Parathyroid adenoma (tissue), 2 donors: ENCODE data around the gene KAZN.

Source experiments
- H2AFZ ChIP-seq: fragments of 300-600 bp; sonication (generic); one replicate; pipeline ENCODE4 v1.7.0; 2017; ENCODE audit warnings: antibody characterized with exemption, mild to moderate bottlenecking
- H3K27ac ChIP-seq: fragments of 300-600 bp; sonication (generic); one replicate; pipeline ENCODE4 v1.7.0; 2017
- H3K27me3 ChIP-seq: fragments of 300-600 bp; sonication (generic); one replicate; pipeline ENCODE4 v1.7.0; 2017; ENCODE audit warnings: low read length; ENCODE audit not compliant: control insufficient read depth, insufficient read depth
- H3K36me3 ChIP-seq: fragments of 300-600 bp; sonication (generic); one replicate; pipeline ENCODE4 v1.7.0; 2017; ENCODE audit warnings: low read length; ENCODE audit not compliant: control insufficient read depth, insufficient read depth
- H3K4me1 ChIP-seq: fragments of 300-600 bp; sonication (generic); one replicate; pipeline ENCODE4 v1.7.0; 2017; ENCODE audit warnings: control low read depth
- H3K4me2 ChIP-seq: fragments of 300-600 bp; sonication (generic); one replicate; pipeline ENCODE4 v1.7.0; 2017; ENCODE audit warnings: low read length
- H3K4me3 ChIP-seq: fragments of 300-600 bp; sonication (generic); one replicate; pipeline ENCODE4 v1.7.0; 2017; ENCODE audit warnings: low read depth, low read length
- H3K79me2 ChIP-seq: fragments of 300-600 bp; sonication (generic); one replicate; pipeline ENCODE4 v1.7.0; 2017; ENCODE audit warnings: control low read depth
- H3K9ac ChIP-seq: fragments of 300-600 bp; sonication (generic); one replicate; pipeline ENCODE4 v1.7.0; 2017; ENCODE audit warnings: mild to moderate bottlenecking
- H3K9me3 ChIP-seq: fragments of 300-600 bp; sonication (generic); one replicate; pipeline ENCODE4 v1.7.0; 2017; ENCODE audit warnings: low read length; ENCODE audit not compliant: control insufficient read depth
- CTCF ChIP-seq: fragments of 300-600 bp; sonication (generic); IDR thresholded peaks from one replicate; pipeline ENCODE4 v1.7.0; 2017; ENCODE audit warnings: antibody characterized with exemption, mild to moderate bottlenecking
- donor health status: primary hyperparathyroidism.

The KAZN gene

GRCh38 chr1:14800500-14801076, 202.1 kb downstream of the KAZN start:
- TF ChIP-seq CTCF = no peak
- no peaks in the 10 kb centered on the region for H3K36me3 ChIP-seq

GRCh38 chr1:14803002-14803789, 204.7 kb downstream of the KAZN start:
- Histone ChIP-seq H3K79me2 (no peaks in the 10 kb centered on the region), H3K9ac (no peak overlapping the region), H2AFZ (no peak overlapping the region), H3K9me3 (no peaks in the 10 kb centered on the region), H3K27me3 (no peaks in the 10 kb centered on the region), H3K4me2 (no peak overlapping the region), H3K4me1 (no peaks in the 10 kb centered on the region), H3K4me3 (no peak overlapping the region), H3K36me3 (no peaks in the 10 kb centered on the region), H3K27ac (no peak overlapping the region)
- TF ChIP-seq CTCF = no peak

More at GRCh38 chr1:14800500-14801076, 202.1 kb downstream of the KAZN start:
- Histone ChIP-seq H3K4me3 (no peak overlapping the region), H2AFZ (no peak overlapping the region), H3K27ac (no peak overlapping the region), H3K9me3 (no peaks in the 10 kb centered on the region), H3K4me1 (no peaks in the 10 kb centered on the region), H3K4me2 (no peak overlapping the region), H3K9ac (no peak overlapping the region), H3K27me3 (no peaks in the 10 kb centered on the region), H3K79me2 (no peaks in the 10 kb centered on the region)

- no peak overlapping the region for H3K4me3 ChIP-seq
- H3K9me3 ChIP-seq = no peaks in the 10 kb centered on the region
- no peak overlapping the region for H3K4me2 ChIP-seq
- H3K36me3 ChIP-seq = no peaks in the 10 kb centered on the region
- H3K79me2 ChIP-seq = no peaks in the 10 kb centered on the region
- no peaks in the 10 kb centered on the region for H3K4me1 ChIP-seq
- no peak overlapping the region for H3K27ac ChIP-seq
- TF ChIP-seq CTCF = no peak
- no peak overlapping the region for H2AFZ ChIP-seq
- no peak overlapping the region for H3K9ac ChIP-seq
- no peaks in the 10 kb centered on the region for H3K27me3 ChIP-seq
These were observed 206.1 kb downstream of the KAZN start for GRCh38 chr1:14804626-14805025.

- H3K9ac ChIP-seq = no peak overlapping the region
- TF ChIP-seq CTCF = no peak
- no peak overlapping the region for H3K27ac ChIP-seq
- H3K4me3 ChIP-seq = no peak overlapping the region
- no peak overlapping the region for H3K4me2 ChIP-seq
- H3K4me1 ChIP-seq = no peaks in the 10 kb centered on the region
- H3K79me2 ChIP-seq = no peaks in the 10 kb centered on the region
- no peaks in the 10 kb centered on the region for H3K36me3 ChIP-seq
- H2AFZ ChIP-seq = no peak overlapping the region
- no peaks in the 10 kb centered on the region for H3K9me3 ChIP-seq
- no peaks in the 10 kb centered on the region for H3K27me3 ChIP-seq
These were observed 208.3 kb downstream of the KAZN start for GRCh38 chr1:14806772-14807171.
